Endothelial cell of umbilical vein (primary cell): ENCODE measurements around the gene CTBP2. TPM values are rescaled to one million over a fixed set of nuclear protein-coding genes. Genes with fewer than 3 reads are reported as not detected.

Experiments
- BruUV-seq: library from RNA; stranded (reverse); fragments of 400-500 nt; replicated peaks from 2 replicates; lab custom pipeline; 2021; lab: Mats Ljungman, UMichigan
- CTCF ChIA-PET: fragments of 300-600, 350-600 bp; sonication (Branson Sonifier 250); formaldehyde crosslinking; loops from one replicate; lab custom pipeline; 2021; ENCODE audit warnings: antibody characterized with exemption, inconsistent platforms; lab: Charles Lee
- POLR2A ChIA-PET: fragments of 300-600, 350-600 bp; sonication (Branson Sonifier 250); formaldehyde crosslinking; loops from one replicate; lab custom pipeline; 2021; ENCODE audit warnings: antibody characterized with exemption, inconsistent platforms; lab: Charles Lee
- DNase-seq: peaks from one replicate; pipeline ENCODE4 v3.0.0-alpha.2; 2011; ENCODE audit warnings: low read depth, low spot score
- FAIRE-seq: peaks from 2 replicates; lab custom pipeline; 2011; peaks lifted over from hg19 to GRCh38; lab: Jason Lieb, UNC
- H2AFZ ChIP-seq: 2 replicates; pipeline ENCODE4 v1.6.0; 2012; ENCODE audit warnings: low read depth, low read length, control low read depth, inconsistent platforms
- H3K27ac ChIP-seq: 2 replicates; pipeline ENCODE4 v1.5.1; 2011; ENCODE audit warnings: low read depth, mild to moderate bottlenecking, control low read depth, low read length, moderate library complexity; ENCODE audit not compliant: insufficient read depth
- H3K27me3 ChIP-seq, 2 experiments: 2 replicates each; pipeline versions ENCODE4 v1.6.0 to v1.6.1; 2011; ENCODE audit warnings: low read length in 2 of 2, mixed read lengths in 1 of 2; ENCODE audit not compliant: control insufficient read depth in 2 of 2, insufficient read depth in 2 of 2
- H3K36me3 ChIP-seq, 2 experiments: 2 replicates in 1 of 2; 3 replicates in 1 of 2; pipeline ENCODE4 v1.5.1; 2011; ENCODE audit warnings: low read length in 2 of 2, mild to moderate bottlenecking in 1 of 2, moderate library complexity in 1 of 2; ENCODE audit not compliant: control insufficient read depth in 2 of 2, insufficient read depth in 2 of 2; ENCODE audit errors: extremely low read depth in 1 of 2
- H3K4me1 ChIP-seq: 3 replicates; pipeline ENCODE4 v1.5.1; 2011; ENCODE audit warnings: mild to moderate bottlenecking, low read length; ENCODE audit not compliant: control insufficient read depth, insufficient read depth; ENCODE audit errors: extremely low read depth
- H3K4me2 ChIP-seq: 2 replicates; pipeline ENCODE4 v1.6.1; 2011; ENCODE audit warnings: low read length, control low read depth, mixed read lengths; ENCODE audit not compliant: insufficient read depth
- H3K4me3 ChIP-seq, 3 experiments: fragments of 200-600 bp in 1 of 3; sonication (generic), shearing (Covaris generic) in 1 of 3; replicated peaks in 1 of 3; 2 replicates each; pipeline ENCODE4 v1.5.1; 2011 to 2016; ENCODE audit warnings: control low read depth in 3 of 3, low read length in 3 of 3, mild to moderate bottlenecking in 2 of 3, inconsistent platforms in 1 of 3, low read depth in 1 of 3, moderate library complexity in 1 of 3; ENCODE audit not compliant: insufficient read depth in 1 of 3
- H3K79me2 ChIP-seq: 2 replicates; pipeline ENCODE4 v1.6.0; 2012; ENCODE audit warnings: low read length, inconsistent platforms; ENCODE audit not compliant: control insufficient read depth, insufficient read depth
- H3K9ac ChIP-seq: replicated peaks from 2 replicates; pipeline ENCODE3; 2011; ENCODE audit warnings: low read length, control low read depth; ENCODE audit not compliant: insufficient read depth; ENCODE audit errors: extremely low read depth
- H3K9me1 ChIP-seq: replicated peaks from 3 replicates; pipeline ENCODE4 v1.6.0; 2011; ENCODE audit warnings: mild to moderate bottlenecking, low read length; ENCODE audit not compliant: control insufficient read depth, insufficient read depth; ENCODE audit errors: extremely low read depth
- H3K9me3 ChIP-seq: replicated peaks from 2 replicates; pipeline ENCODE4 v1.5.1; 2012; ENCODE audit warnings: low read length, inconsistent platforms; ENCODE audit not compliant: control insufficient read depth, insufficient read depth
- H4K20me1 ChIP-seq: replicated peaks from 2 replicates; pipeline ENCODE3; 2011; ENCODE audit warnings: mild to moderate bottlenecking, low read length; ENCODE audit not compliant: control insufficient read depth, insufficient read depth; ENCODE audit errors: extremely low read depth
- CTCF ChIP-seq, 2 donors: IDR thresholded peaks; 1 replicate in 1 of 2; 2 replicates in 1 of 2; pipeline ENCODE4 v1.5.1; 2011; ENCODE audit warnings: low read length in 2 of 2, mild to moderate bottlenecking in 2 of 2, moderate library complexity in 2 of 2, control low read depth in 1 of 2, inconsistent platforms in 1 of 2, low read depth in 1 of 2; ENCODE audit not compliant: insufficient read depth in 1 of 2; ENCODE audit errors: extremely low read depth in 1 of 2
- EZH2 ChIP-seq: IDR thresholded peaks from 2 replicates; pipeline ENCODE4 v1.6.1; 2012; ENCODE audit warnings: borderline replicate concordance, low read depth, mild to moderate bottlenecking, moderate library complexity, low read length, inconsistent platforms; ENCODE audit not compliant: severe bottlenecking
- FOS ChIP-seq: IDR thresholded peaks from 2 replicates; pipeline ENCODE4 v1.6.1; 2011; ENCODE audit warnings: mild to moderate bottlenecking, low read length, moderate library complexity, borderline replicate concordance; ENCODE audit not compliant: insufficient read depth
- GATA2 ChIP-seq: IDR thresholded peaks from 2 replicates; pipeline ENCODE4 v1.7.0; 2011; ENCODE audit warnings: low read depth, mild to moderate bottlenecking, moderate library complexity, mixed read lengths, low read length; ENCODE audit not compliant: insufficient read length, insufficient read depth
- JUN ChIP-seq: IDR thresholded peaks from 2 replicates; pipeline ENCODE4 v1.6.1; 2011; ENCODE audit warnings: borderline replicate concordance, low read depth; ENCODE audit not compliant: insufficient read length, insufficient read depth
- MAX ChIP-seq: IDR thresholded peaks from 2 replicates; pipeline ENCODE4 v1.6.1; 2011; ENCODE audit not compliant: insufficient read depth, insufficient read length
- MYC ChIP-seq: IDR thresholded peaks from one replicate; pipeline ENCODE4 v1.6.1; 2011; ENCODE audit warnings: mild to moderate bottlenecking, low read depth, low read length
- POLR2A ChIP-seq: IDR thresholded peaks from 2 replicates; pipeline ENCODE4 v1.6.1; 2012; ENCODE audit warnings: low read depth, mild to moderate bottlenecking, control low read depth, low read length
- POLR2AphosphoS5 ChIP-seq: IDR thresholded peaks from 2 replicates; pipeline ENCODE4 v1.6.1; 2012; ENCODE audit warnings: low read depth, mild to moderate bottlenecking, control low read depth, low read length, moderate library complexity; ENCODE audit not compliant: insufficient read depth
- dilution Hi-C: fragments of 300-500 bp; cut with MboI; formaldehyde crosslinking; loops from one replicate; pipeline ENCODE4 v1.15.0; 2019; ENCODE audit warnings: low sequenced_read_pairs; ENCODE audit not compliant: extremely low pct_ligation_motif_present
- intact Hi-C: fragments of 100-400 bp; cut with micrococcal nuclease; formaldehyde crosslinking; loops from one replicate; pipeline ENCODE4 v1.10.0; 2022
- polyA plus RNA-seq, 4 experiments: library from polyadenylated mRNA; depleted of rRNA in 3 of 4; stranded (reverse) in 3 of 4; unstranded in 1 of 4; fragments of >200 nt; gene quantifications; 2 replicates each; pipeline versions ENCODE4 v1.2.1 to v1.2.3, GENCODE V29; 2011 to 2012; ENCODE audit warnings: missing spikeins in 1 of 4
- total RNA-seq: library from RNA; stranded (reverse); gene quantifications from 2 replicates; pipeline ENCODE4 v1.2.3, GENCODE V29; 2021

The CTBP2 gene
- total and polyA plus RNA-seq, 2 donors (not counting 3 experiments of a cell fraction or from before 2014, with no cell fraction given), result 118 to 128 TPM

GRCh38 chr10:125052146-125052545 lies 108.2 kb downstream of the CTBP2 start:
- Histone ChIP-seq H3K27ac (no peak overlapping the region), H3K9me3 (no peaks in the 10 kb centered on the region), H3K4me1 (peaks cover 24% of the 10 kb centered on the region), H3K27me3 (no peaks in the 10 kb centered on the region), H2AFZ (no peak overlapping the region), H3K9me1 (no peaks in the 10 kb centered on the region), H3K4me2 (no peak overlapping the region), H3K79me2 (peaks cover 90% of the 10 kb centered on the region), H3K36me3 (peaks cover 0 to 10% of the 10 kb centered on the region in 2 experiments), H3K4me3 (no peak overlapping the region), H3K9ac (no peak overlapping the region), H4K20me1 (no peaks in the 10 kb centered on the region)
- dilution Hi-C loops, result no loop called here
- no peak for TF ChIP-seq POLR2AphosphoS5
- no peak for TF ChIP-seq MAX
- TF ChIP-seq JUN, result no peak
- TF ChIP-seq EZH2, result no peak
- no peak for DNase-seq
- intact Hi-C loops, result no loop called here
- BruUV-seq, result no TSS peak
- ChIA-PET POLR2A (no interaction called here), CTCF (interaction anchor here (7.6 kb wide), 1 partner anchor 9 kb away, joined by 159 read pairs; no protein-coding TSS in a partner anchor)
- FAIRE-seq, result no peak

- H3K36me3 ChIP-seq, result peaks cover 0 to 9% of the 10 kb centered on the region in 2 experiments
- no peaks in the 10 kb centered on the region for H4K20me1 ChIP-seq
- H3K9me1 ChIP-seq, result no peaks in the 10 kb centered on the region
- H3K4me2 ChIP-seq, result no peak overlapping the region
- CTCF ChIA-PET, result interaction anchor here (1.5 to 7.6 kb wide), 2 partner anchors 11 to 39 kb away, joined by 3 to 159 read pairs; no protein-coding TSS in a partner anchor
- intact Hi-C loops (no loop called here), dilution Hi-C loops (no loop called here)
- H3K27ac ChIP-seq, result no peak overlapping the region
- no peaks in the 10 kb centered on the region for H3K27me3 ChIP-seq
- H3K9ac ChIP-seq, result no peak overlapping the region
- no peaks in the 10 kb centered on the region for H3K9me3 ChIP-seq
- FAIRE-seq, result no peak
- H3K4me1 ChIP-seq, result peaks cover 21% of the 10 kb centered on the region
- no TSS peak for BruUV-seq
- H3K4me3 ChIP-seq, result no peak overlapping the region
- no peak for TF ChIP-seq JUN
- no peak for TF ChIP-seq EZH2
- TF ChIP-seq MAX, result no peak
- TF ChIP-seq CTCF (IDR thresholded peaks at IDR 0.05; ENCODE audit: extremely low read depth in 1 of 2, insufficient read depth in 1 of 2, low read depth in 1 of 2, low read length in 2 of 2), result no peak
- TF ChIP-seq POLR2A, result no peak
- no peak for TF ChIP-seq MYC
- no peak for TF ChIP-seq FOS
- TF ChIP-seq GATA2, result no peak
- TF ChIP-seq POLR2AphosphoS5, result no peak
- H3K79me2 ChIP-seq, result peaks cover 91% of the 10 kb centered on the region
- no peak overlapping the region for H2AFZ ChIP-seq
- no peak for DNase-seq
- POLR2A ChIA-PET, result no interaction called here
Observed at GRCh38 chr10:125050383-125050782, 110.0 kb downstream of the CTBP2 start.
